Measurements from ENCODE around the gene SST.

SST gene

GRCh38 chr3:187629711-187630110 lies 40.5 kb downstream of the SST start:
- DNase-seq (ENCODE audit: low read depth), result no peak

GRCh38 chr3:187628169-187628568 lies 42.0 kb downstream of the SST start:
- DNase-seq (ENCODE audit: low read depth), result no peak

GRCh38 chr3:187626581-187626980 lies 43.6 kb downstream of the SST start:
- DNase-seq (ENCODE audit: low read depth), result no peak

GRCh38 chr3:187624588-187624987 lies 45.6 kb downstream of the SST start:
- no peak for DNase-seq (ENCODE audit: low read depth)

- DNase-seq (ENCODE audit: low read depth), result no peak
These were observed 46.8 kb downstream of the SST start for GRCh38 chr3:187623285-187623814.

- no peak for DNase-seq (ENCODE audit: low read depth)
These were observed 48.3 kb downstream of the SST start for GRCh38 chr3:187621881-187622280.

GRCh38 chr3:187619461-187619860 lies 50.7 kb downstream of the SST start:
- DNase-seq (ENCODE audit: low read depth), result no peak
